22Rv1 (cell line): ENCODE measurements around the gene SLIT3.

ENCODE experiments used
- H3K27ac ChIP-seq: fragments of 450-650 bp; 2 replicates; pipeline ENCODE4 v1.5.1; 2017
- CTCF ChIP-seq: fragments of 450-650 bp; IDR thresholded peaks from 2 replicates; pipeline ENCODE4 v1.5.1; 2017; ENCODE audit warnings: mild to moderate bottlenecking
- ZFX ChIP-seq: fragments of 450-650 bp; IDR thresholded peaks from 2 replicates; pipeline ENCODE4 v1.6.1; 2017; ENCODE audit warnings: antibody characterized with exemption, borderline replicate concordance

Gene SLIT3

DNA sequence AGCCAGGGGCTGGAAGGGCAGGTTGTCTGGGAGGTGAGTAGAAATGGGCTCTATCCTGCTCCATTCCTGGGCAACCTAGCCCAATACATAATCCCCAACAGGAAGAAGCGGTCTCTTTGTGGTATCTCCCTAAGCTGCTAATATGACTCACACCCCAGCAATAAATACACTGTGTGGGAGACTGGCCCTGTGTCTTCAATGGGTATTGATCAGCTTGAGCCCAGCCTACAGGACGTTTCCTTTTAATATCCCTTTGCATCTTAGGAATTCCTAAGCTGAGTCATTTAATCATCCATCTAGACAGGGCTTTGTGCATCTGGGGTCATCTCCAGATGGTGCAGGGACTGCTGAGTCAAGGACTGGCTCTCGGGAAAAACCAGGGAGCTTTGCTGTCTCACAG lies 514.8 kb downstream of the SLIT3 start:
- TF ChIP-seq CTCF (no peak), ZFX (no peak)
- H3K27ac ChIP-seq, result no peak overlapping the region

- H3K27ac ChIP-seq, result no peak overlapping the region
- TF ChIP-seq ZFX (no peak), CTCF (no peak)
These were observed 516.5 kb downstream of the SLIT3 start for GRCh38 chr5:168784454-168784853.

DNA sequence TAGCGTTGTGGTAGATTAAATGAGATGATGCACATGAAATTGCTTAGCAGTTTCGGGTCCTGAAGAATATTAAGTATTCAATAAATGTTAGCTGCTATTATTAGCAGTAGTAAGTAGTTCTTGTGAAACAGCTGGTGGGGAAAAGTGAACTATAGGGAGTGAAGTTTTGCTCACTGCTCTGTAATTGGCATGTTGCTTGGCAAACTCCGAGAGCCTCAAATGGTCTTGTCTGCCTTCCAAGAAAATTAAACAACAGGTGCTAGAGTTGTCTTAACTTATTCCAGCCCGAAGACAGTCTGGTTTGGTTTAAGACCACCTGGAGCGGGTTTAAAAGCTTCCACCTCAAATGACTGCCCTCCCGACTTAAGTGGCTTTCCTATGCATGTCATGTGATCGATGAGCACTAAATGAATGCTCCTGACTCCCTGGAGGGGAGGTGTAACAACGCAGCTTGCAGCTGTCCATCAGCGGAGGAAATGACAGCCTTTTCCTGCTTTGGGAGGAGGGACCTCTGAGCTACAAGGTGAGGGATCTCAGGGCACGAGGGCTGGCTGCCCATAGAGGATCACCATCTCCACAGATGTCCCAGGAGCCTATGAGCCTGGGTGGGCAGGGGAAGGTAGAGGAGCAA lies 518.9 kb downstream of the SLIT3 start:
- no peak overlapping the region for H3K27ac ChIP-seq
- TF ChIP-seq CTCF (no peak), ZFX (no peak)

- TF ChIP-seq ZFX (no peak), CTCF (no peak)
- H3K27ac ChIP-seq, result no peak overlapping the region
These were observed 520.1 kb downstream of the SLIT3 start for GRCh38 chr5:168780888-168781287.

DNA sequence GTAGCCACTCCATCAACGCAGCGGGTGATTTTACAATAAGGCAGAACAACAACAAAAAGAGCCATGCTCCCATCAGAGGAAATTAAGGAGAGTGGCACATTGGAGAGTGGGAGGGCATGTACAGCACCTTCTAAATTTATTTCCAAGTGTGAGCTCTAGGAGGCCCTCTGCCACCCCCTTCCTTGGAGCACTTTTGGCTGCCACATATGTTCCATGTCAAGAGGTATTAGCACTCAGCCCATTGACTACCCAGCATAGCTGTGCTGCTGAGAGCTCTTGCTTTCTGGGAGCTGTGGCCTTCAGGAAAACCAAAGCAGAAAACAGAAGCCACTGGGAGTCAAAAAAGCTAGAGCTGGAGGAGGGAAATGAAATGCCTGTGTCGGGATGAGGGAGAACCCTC lies 521.6 kb downstream of the SLIT3 start:
- H3K27ac ChIP-seq, result no peak overlapping the region
- TF ChIP-seq CTCF (no peak), ZFX (no peak)

DNA sequence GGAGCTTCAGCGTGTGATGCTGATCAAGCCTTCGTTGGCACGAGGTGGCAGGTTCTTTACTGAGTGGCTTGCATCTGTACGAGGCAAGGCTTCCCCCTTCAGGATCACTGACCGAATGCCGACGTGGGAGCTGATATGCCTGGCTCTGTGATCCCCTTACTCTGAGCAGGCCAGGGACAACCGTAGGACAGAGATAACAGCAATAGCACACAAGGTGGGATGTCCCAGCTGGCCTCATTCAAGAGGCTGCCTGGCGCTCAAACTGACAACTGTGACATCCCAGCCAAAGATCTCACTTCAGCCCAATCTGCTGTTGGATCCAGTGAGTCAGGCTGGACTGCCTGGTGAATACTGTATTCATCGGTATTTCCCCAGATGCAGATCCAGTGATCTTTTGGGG lies 522.4 kb downstream of the SLIT3 start:
- TF ChIP-seq ZFX (no peak), CTCF (no peak)
- no peak overlapping the region for H3K27ac ChIP-seq

- H3K27ac ChIP-seq, result no peak overlapping the region
- TF ChIP-seq CTCF (no peak), ZFX (no peak)
These were observed 523.3 kb downstream of the SLIT3 start for GRCh38 chr5:168777651-168778050.
